Sciatic nerve (tissue), 2 donors: ENCODE results near the gene CCDC134. TPM values are rescaled to one million over a fixed set of nuclear protein-coding genes. Genes with fewer than 3 reads are reported as not detected.

ENCODE experiments used
- ATAC-seq: fragments of 200-7000 bp; cut with Tn5 transposase; one replicate; pipeline ENCODE4 v1.9.1; 2020; ENCODE audit warnings: mild to moderate bottlenecking, moderate library complexity
- DNase-seq: peaks from one replicate; pipeline ENCODE4 v3.0.0-alpha.2; 2020; ENCODE audit warnings: low spot score
- intact Hi-C: fragments of 100-400 bp; cut with DNase I; formaldehyde crosslinking; loops from one replicate; pipeline ENCODE4 v1.14.2; 2022
- total RNA-seq: library from RNA; stranded (reverse); fragmentation: NEBNext Ultra II Directional; extraction: Animal tissue kit (Norgen Biotek cat#: 25700); gene quantifications from one replicate; pipeline ENCODE4 v1.2.1, GENCODE V29; 2021
- donor health status: DM: no; HTN: no; CAD: no.
- donor health status: DM: no; HTN: no; CAD: no.

The CCDC134 gene
- total RNA-seq, 1 donor from 2014 or later: 8.4 TPM

GRCh38 chr22:41781507-41781906 lies 19.0 kb upstream of the CCDC134 start:
- ATAC-seq (no peak), DNase-seq (no peak)
- intact Hi-C loops: no loop called here

DNA sequence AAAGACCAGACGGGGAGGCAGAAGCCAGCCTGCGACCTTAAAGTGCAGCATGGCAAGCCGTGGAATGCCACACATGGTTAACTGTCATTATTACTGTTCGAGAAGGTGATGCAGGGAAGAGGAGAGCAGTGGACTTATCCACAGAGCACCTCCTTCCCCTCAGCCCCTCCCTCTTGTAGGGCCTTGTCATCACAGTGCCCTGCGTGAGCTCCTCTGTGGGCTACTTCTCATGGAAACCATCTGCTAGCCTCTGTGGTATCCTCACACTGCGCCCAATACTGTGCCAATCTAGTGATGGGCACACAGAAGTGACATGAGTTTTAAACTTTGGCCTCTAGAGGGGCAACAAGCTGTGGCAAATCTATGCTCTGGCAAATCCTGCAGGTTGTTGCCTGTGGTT lies 18.2 kb upstream of the CCDC134 start:
- intact Hi-C loops: no loop called here
- DNase-seq: no peak
- ATAC-seq: no peak

GRCh38 chr22:41782751-41783150 lies 17.7 kb upstream of the CCDC134 start:
- DNase-seq (no peak), ATAC-seq (no peak)
- intact Hi-C loops: no loop called here

GRCh38 chr22:41787331-41787730 lies 13.1 kb upstream of the CCDC134 start:
- ATAC-seq (no peak), DNase-seq (no peak)
- intact Hi-C loops: no loop called here

GRCh38 chr22:41793871-41794270 lies 6.6 kb upstream of the CCDC134 start:
- no peak for DNase-seq
- intact Hi-C loops: no loop called here
- ATAC-seq: no peak

DNA sequence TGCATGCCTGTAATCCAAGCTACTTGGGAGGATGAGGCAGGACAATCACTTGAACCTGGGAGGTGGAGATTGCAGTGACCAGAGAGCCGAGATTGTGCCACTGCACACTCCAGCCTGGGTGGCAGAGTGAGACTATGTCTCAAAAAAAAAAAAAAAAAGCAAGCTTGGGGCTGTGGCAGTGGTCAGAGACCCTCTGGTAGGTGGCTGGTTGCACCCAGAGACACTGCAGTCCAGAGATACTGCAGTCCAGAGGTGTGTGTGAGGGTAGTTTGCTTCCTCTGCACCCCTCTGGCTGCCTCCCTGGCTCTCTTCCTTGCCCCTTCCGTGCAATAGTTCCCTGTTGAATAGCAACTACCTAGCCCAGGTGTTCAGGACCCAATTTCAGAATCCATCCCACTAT lies 1.7 kb upstream of the CCDC134 start:
- ATAC-seq (no peak), DNase-seq (no peak)
- intact Hi-C loops: no loop called here

GRCh38 chr22:41799486-41800347 lies 762 bp upstream of the CCDC134 start:
- ATAC-seq (peak; percentile 75), DNase-seq (peak; percentile 63)
- intact Hi-C loops: no loop called here

- ATAC-seq (no peak), DNase-seq (no peak)
- intact Hi-C loops: no loop called here
Measured at GRCh38 chr22:41801147-41801819, 804 bp downstream of the CCDC134 start.

- ATAC-seq (no peak), DNase-seq (no peak)
- intact Hi-C loops: no loop called here
Measured at GRCh38 chr22:41801886-41802285, 1.4 kb downstream of the CCDC134 start.

DNA sequence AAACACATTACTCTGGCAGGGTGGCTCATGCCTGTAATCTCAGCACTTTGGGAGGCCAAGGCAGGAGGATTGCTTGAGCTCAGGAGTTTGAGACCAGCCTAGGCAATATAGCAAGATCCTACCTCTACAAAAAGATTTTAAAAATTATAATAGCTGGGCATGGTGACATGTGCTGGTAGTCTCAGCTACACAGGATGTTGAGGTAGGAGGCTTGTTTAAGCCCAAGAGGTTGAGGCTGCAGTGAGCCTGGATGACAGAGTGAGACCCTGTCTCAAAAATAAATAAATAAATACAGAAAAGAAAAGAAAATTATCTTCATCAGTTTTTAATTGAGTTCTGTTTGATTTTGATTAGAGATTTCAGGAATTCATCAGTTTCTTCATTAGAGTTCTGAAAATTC lies 5.2 kb downstream of the CCDC134 start:
- DNase-seq (no peak), ATAC-seq (no peak)
- intact Hi-C loops: no loop called here

GRCh38 chr22:41808400-41808799 lies 7.9 kb downstream of the CCDC134 start:
- ATAC-seq (no peak), DNase-seq (no peak)
- intact Hi-C loops: no loop called here

DNA sequence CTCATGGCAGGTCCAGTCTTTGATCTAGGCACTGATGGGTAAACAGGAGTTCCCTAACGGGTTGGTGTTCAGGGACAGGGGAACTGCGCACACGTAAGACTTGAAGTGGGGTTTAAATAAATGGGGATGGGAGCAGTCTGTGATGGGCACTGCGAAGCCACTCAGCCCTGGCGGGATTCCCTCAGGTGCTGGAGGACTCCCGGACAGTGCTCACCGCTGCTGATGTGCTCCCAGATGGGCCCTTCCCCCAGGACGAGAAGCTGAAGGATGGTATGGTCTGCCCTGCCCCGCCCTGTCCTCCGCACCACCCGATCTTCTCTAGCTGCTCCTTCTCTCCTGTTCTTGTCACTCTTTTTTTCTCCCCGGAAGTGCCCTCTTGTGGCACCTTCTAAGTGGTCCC lies 9.5 kb downstream of the CCDC134 start:
- no peak for ATAC-seq
- no peak for DNase-seq
- intact Hi-C loops: no loop called here

DNA sequence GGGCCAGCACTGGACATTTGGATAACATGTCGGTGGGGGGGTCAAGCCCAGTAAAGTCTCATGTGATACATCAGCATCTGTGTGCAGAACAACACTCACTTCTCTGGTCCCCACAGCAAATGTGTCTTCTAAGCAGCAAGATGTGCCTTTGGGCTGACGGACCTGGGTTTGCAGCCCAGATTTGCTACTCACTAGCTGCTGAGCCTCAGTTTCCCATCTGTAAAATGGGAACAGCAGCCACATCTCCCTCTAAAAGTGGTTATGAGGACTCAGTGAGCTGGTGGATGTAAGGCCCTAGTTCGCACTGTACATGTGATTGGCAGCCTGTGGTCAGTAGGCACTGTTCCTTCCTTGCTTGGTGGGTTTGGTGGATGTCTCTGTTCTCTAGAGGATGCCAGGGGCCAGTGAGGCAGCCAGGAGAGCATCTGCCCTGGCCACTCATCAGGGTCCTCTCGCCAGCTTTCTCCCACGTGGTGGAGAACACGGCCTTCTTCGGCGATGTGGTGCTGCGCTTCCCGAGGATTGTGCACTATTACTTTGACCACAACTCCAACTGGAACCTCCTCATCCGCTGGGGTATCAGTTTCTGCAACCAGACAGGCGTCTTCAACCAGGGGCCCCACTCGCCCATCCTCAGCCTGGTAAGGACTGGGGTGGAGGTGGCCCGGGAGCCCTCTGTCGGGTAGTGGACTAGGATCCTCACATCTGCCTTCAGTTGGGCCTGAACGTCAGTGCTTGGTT lies 12.5 kb downstream of the CCDC134 start:
- intact Hi-C loops: no loop called here
- ATAC-seq (no peak), DNase-seq (no peak)

DNA sequence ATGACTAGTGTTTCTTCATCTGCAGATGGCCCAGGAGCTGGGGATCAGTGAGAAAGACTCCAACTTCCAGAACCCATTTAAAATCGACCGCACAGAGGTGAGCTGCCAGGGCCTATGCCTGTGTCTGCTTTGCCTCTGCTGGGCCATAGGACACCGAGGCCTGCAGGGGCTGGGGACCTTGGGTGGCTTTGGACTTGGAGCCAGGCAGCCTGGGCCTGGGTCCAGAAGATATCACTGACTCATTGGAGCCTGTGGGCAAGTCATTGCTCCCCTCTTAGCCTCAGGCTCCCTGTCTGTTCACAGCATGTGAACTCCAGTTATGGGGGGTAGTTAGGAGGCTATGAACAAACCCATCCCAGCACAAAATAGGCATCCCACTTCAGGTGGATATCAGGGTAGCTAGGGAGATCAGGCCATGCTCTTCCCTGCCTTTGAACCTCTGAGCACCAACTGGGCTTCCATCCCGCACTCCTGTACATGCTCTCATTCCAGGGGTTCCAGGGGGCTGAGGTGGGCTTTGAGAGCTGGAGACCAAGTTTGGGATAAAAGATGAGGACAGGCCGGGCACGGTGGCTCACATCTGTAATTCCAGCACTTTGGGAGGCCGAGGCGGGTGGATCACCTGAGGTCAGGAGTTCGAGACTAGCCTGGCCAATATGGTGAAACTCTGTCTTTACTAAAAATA lies 13.4 kb downstream of the CCDC134 start:
- ATAC-seq (no peak), DNase-seq (no peak)
- intact Hi-C loops: no loop called here

GRCh38 chr22:41815716-41816115 lies 15.2 kb downstream of the CCDC134 start:
- intact Hi-C loops: no loop called here
- ATAC-seq (no peak), DNase-seq (no peak)

DNA sequence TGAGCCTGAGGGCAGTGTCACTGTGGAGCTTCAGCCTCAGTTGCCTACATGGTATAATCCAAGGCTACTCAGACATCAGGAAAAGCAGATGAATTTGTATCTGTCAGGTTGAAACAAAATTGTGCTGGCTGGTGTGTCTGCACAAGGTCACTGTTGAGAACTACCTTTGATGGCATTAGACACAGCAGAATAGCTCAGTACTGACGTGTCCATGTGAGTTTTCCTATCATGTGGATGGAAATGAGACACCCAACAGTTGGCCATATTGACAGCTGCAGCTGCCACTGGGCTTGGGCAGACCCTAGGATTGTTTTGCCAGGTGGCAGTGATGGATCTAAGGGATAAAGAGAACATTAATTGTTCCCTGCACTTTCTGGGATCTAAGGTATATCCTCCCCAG lies 15.8 kb downstream of the CCDC134 start:
- no peak for ATAC-seq

DNA sequence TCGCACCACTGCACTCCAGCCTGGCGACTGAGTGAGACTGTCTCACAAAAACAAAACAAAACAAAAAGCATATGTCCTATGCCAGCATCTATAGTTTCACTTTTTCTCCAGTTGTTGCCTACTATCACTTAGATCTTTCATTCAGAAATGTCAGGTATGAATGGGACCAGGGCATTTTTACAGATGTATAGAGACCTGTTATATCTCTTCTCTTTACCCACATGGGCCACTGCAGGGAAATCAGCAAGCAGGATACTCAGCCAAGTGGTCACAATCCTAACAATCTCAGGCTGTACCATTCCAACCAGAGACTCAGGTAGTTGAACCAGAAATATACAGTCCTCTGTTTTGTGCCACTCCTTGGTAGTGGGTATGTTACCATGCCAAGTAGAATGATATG lies 16.4 kb downstream of the CCDC134 start:
- intact Hi-C loops: no loop called here
- no peak for DNase-seq
- no peak for ATAC-seq

More for the DNA sequence above, 15.8 kb downstream of the CCDC134 start:
- no peak for DNase-seq
- intact Hi-C loops: no loop called here

DNA sequence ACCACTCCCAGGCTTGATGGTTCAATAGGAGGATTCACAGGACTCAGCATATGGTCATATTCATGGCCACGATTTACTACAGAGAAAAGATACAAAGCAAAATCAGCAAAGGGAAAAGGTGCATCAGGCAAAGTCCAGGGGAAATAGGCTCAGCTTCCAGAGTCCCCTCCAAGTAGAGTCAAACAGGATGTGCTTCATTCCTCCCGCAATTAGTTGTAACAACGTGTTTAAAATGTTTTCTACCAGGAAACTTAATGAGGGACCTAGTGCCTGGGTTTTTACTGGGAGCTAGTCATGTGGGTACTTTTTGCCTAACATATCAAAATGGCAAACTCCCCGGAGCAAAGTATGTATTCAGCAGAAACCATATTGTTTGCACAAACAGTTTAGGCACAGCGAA lies 17.5 kb downstream of the CCDC134 start:
- DNase-seq: no peak
- intact Hi-C loops: loop anchor here (2.0 kb wide), 1 partner anchor 123 kb away; no protein-coding TSS in a partner anchor
- no peak for ATAC-seq

DNA sequence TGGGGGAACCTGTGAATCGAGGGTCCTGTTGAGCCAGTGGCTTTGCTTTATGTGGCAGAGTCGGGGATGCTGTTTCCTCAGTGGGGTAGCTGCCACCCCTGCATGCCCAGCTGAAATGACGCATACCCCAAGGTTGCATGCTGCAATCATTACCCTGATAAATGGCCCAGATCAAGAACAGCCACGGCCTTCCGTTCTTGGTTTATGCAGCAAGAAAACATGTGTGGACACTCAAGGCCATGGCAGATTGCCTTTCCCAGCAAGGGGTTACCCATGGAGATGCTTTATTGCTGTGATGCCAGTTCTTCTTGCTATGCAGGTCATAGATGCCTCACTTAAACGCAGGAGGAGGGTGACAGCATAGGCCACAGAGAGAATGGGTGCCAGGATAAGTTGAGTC lies 18.1 kb downstream of the CCDC134 start:
- intact Hi-C loops: loop anchor here (2.0 kb wide), 1 partner anchor 122 kb away; no protein-coding TSS in a partner anchor
- DNase-seq: no peak
- no peak for ATAC-seq
